Transverse colon (tissue), 4 donors: ENCODE data around the gene KCNT2. TPM values are rescaled to one million over a fixed set of nuclear protein-coding genes. Genes with fewer than 3 reads are reported as not detected.

Source experiments
- DNase-seq: peaks from one replicate; pipeline ENCODE4 v3.0.0-alpha.2; 2019
- H3K27ac ChIP-seq, 4 donors: fragments of 200-600 bp; sonication (generic); 2 replicates each; pipeline ENCODE4 v1.5.1; 2016 to 2018; ENCODE audit warnings: inconsistent platforms in 4 of 4
- H3K27me3 ChIP-seq: fragments of 200-600 bp; sonication (generic); 2 replicates; pipeline ENCODE4 v1.5.1; 2017; ENCODE audit warnings: inconsistent platforms
- H3K36me3 ChIP-seq, 4 donors: fragments of 200-600 bp; sonication (generic); 2 replicates each; pipeline ENCODE4 v1.5.1; 2017 to 2019; ENCODE audit warnings: inconsistent platforms in 4 of 4
- H3K4me1 ChIP-seq, 4 donors: fragments of 200-600 bp; sonication (generic); 2 replicates each; pipeline ENCODE4 v1.5.1; 2017 to 2020; ENCODE audit warnings: inconsistent platforms in 4 of 4
- H3K4me3 ChIP-seq, 4 donors: fragments of 200-600 bp; sonication (generic); 1 replicate in 1 of 4; 2 replicates in 3 of 4; pipeline versions ENCODE4 v1.5.1 to v1.6.1; 2017 to 2019; ENCODE audit warnings: inconsistent platforms in 4 of 4
- H3K9me3 ChIP-seq, 2 donors: fragments of 200-600 bp; sonication (generic); 2 replicates each; pipeline ENCODE4 v1.5.1; 2017 to 2019; ENCODE audit warnings: inconsistent platforms in 2 of 2
- CTCF ChIP-seq, 5 experiments: fragments of 200-600 bp in 3 of 5; fragments of 450-650 bp in 2 of 5; sonication (generic) in 3 of 5; IDR thresholded peaks; 1 replicate in 2 of 5; 2 replicates in 3 of 5; pipeline ENCODE4 v1.5.1; 2016 to 2017; ENCODE audit warnings: antibody characterized with exemption in 5 of 5, inconsistent platforms in 3 of 5, mild to moderate bottlenecking in 2 of 5, moderate library complexity in 1 of 5
- EP300 ChIP-seq: sonication (generic); formaldehyde crosslinking; IDR thresholded peaks from one replicate; pipeline ENCODE4 v1.6.1; 2017; ENCODE audit warnings: antibody characterized with exemption, low read depth
- POLR2A ChIP-seq: fragments of 450-650 bp; IDR thresholded peaks from one replicate; pipeline ENCODE4 v1.6.1; 2016; ENCODE audit warnings: antibody characterized with exemption, mild to moderate bottlenecking, moderate library complexity
- POLR2AphosphoS5 ChIP-seq, 3 donors: sonication (generic); formaldehyde crosslinking; IDR thresholded peaks; one replicate each; pipeline ENCODE4 v1.6.1; 2016; ENCODE audit warnings: antibody characterized with exemption in 3 of 3
- WGBS, 2 donors: methylation state at CpG; one replicate each; pipeline ENCODE4 v1.1.5; 2018; ENCODE audit warnings: low coverage in 1 of 2; 5-methylcytosine and 5-hydroxymethylcytosine counted together
- in situ Hi-C, 4 donors: fragments of 200-750 bp; cut with MboI; loops; one replicate each; pipeline versions ENCODE4 v1.15.0 to v1.15.1; 2017; ENCODE audit warnings: low sequenced_read_pairs in 3 of 4, low pct_ligation_motif_present in 1 of 4, low pct_unique_long_range_greater_than_20kb in 1 of 4
- intact Hi-C: fragments of 100-400 bp; cut with DNase I; formaldehyde crosslinking; loops from one replicate; pipeline ENCODE4 v1.15.1; 2023; ENCODE audit warnings: low total_unique reads
- total RNA-seq, 4 donors: library from RNA; depleted of rRNA; stranded (reverse); fragments of >200 nt; gene quantifications; one replicate each; pipeline ENCODE4 v1.1.0, GENCODE V29; 2016

The KCNT2 gene
- total RNA-seq, 4 donors from 2014 or later, result 0.80 to 1.7 (median 0.96) TPM; not detected in 1

DNA sequence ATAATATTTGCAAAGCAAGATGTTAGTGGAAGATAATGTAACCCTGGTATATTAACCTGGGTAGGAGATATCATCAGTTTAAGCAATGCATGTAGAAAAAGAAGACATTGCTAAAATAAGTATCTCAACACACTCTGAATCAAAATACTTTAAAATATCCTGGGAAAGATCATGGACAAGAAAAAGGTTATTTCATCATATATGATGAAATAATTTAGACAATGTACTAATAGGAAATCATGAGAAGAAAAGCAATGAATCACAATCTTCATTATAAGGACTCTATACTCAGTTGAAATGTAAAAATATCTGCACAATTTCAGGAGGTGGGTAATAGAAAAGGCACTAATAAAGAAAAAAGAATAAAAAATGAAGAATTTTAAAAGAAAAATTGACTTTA is 158.8 kb downstream of the KCNT2 start:
- in situ Hi-C loops (no loop called here), intact Hi-C loops (no loop called here)
- Histone ChIP-seq H3K9me3 (no peaks in the 10 kb centered on the region), H3K27ac (no peak overlapping the region), H3K4me1 (no peaks in the 10 kb centered on the region), H3K36me3 (no peaks in the 10 kb centered on the region), H3K4me3 (no peak overlapping the region), H3K27me3 (no peaks in the 10 kb centered on the region)
- no peak for DNase-seq
- no peak for TF ChIP-seq CTCF (IDR thresholded peaks at IDR 0.05)
- no peak for TF ChIP-seq EP300
- no peak for TF ChIP-seq POLR2AphosphoS5 (IDR thresholded peaks at IDR 0.05)
- TF ChIP-seq POLR2A, result no peak

GRCh38 chr1:196445775-196446174 is 162.5 kb downstream of the KCNT2 start:
- no peak overlapping the region for H3K4me3 ChIP-seq
- 86 to 100% methylated on average over 1 of the region's 1 CpG for WGBS, 2 donors
- H3K4me1 ChIP-seq, result no peaks in the 10 kb centered on the region
- no peak overlapping the region for H3K27ac ChIP-seq
- TF ChIP-seq POLR2A (no peak), POLR2AphosphoS5 (IDR thresholded peaks at IDR 0.05) (no peak), CTCF (IDR thresholded peaks at IDR 0.05) (no peak), EP300 (no peak)
- H3K9me3 ChIP-seq, result no peaks in the 10 kb centered on the region
- intact Hi-C loops, result no loop called here
- no peaks in the 10 kb centered on the region for H3K27me3 ChIP-seq
- DNase-seq, result no peak
- in situ Hi-C loops, result no loop called here
- no peaks in the 10 kb centered on the region for H3K36me3 ChIP-seq

- Histone ChIP-seq H3K27ac (no peak overlapping the region), H3K4me3 (no peak overlapping the region), H3K4me1 (no peaks in the 10 kb centered on the region), H3K27me3 (no peaks in the 10 kb centered on the region), H3K9me3 (no peaks in the 10 kb centered on the region), H3K36me3 (no peaks in the 10 kb centered on the region)
- no peak for TF ChIP-seq CTCF (IDR thresholded peaks at IDR 0.05)
- TF ChIP-seq POLR2AphosphoS5 (IDR thresholded peaks at IDR 0.05), result no peak
- TF ChIP-seq POLR2A, result no peak
- TF ChIP-seq EP300, result no peak
- DNase-seq, result no peak
- intact Hi-C loops (no loop called here), in situ Hi-C loops (no loop called here)
Observed at GRCh38 chr1:196444634-196445033, 163.6 kb downstream of the KCNT2 start.

DNA sequence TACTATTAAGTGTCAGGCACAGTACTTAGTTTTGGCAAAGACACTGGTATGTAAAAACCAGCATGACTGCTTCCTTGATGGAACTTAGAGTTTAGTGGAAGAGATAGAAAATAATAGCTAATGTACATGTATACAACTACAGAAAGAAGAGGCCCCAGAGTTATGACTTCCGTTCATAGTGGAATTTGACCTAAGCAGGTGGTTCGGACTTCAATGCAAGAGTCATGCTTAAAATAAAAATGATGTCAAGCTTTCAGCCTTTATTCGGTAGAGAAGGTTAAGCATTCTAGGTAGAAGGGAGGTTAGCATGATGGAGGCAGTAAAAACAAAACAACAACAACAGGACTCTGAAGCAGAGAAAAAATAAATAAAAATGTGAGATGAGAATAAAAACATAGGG is 165.9 kb downstream of the KCNT2 start:
- Histone ChIP-seq H3K4me3 (no peak overlapping the region), H3K36me3 (no peaks in the 10 kb centered on the region), H3K27me3 (no peaks in the 10 kb centered on the region), H3K4me1 (no peaks in the 10 kb centered on the region), H3K9me3 (no peaks in the 10 kb centered on the region), H3K27ac (no peak overlapping the region)
- no peak for TF ChIP-seq POLR2AphosphoS5 (IDR thresholded peaks at IDR 0.05)
- no peak for TF ChIP-seq POLR2A
- TF ChIP-seq EP300, result no peak
- TF ChIP-seq CTCF (IDR thresholded peaks at IDR 0.05), result no peak
- no peak for DNase-seq
- in situ Hi-C loops, result no loop called here
- intact Hi-C loops, result no loop called here
- 43 to 77% methylated on average over 3 of the region's 3 CpGs for WGBS, 2 donors
